ENCODE data around the gene XKR7.

Gene XKR7

GRCh38 chr20:31977080-31977479 is 9.1 kb downstream of the XKR7 start:
- no peak for DNase-seq (ENCODE audit: low read depth in 3 of 3)

- no peak for DNase-seq (ENCODE audit: low read depth in 3 of 3)
These were observed 11.9 kb downstream of the XKR7 start for GRCh38 chr20:31979713-31980426.

GRCh38 chr20:31981784-31982183 is 13.8 kb downstream of the XKR7 start:
- no peak for DNase-seq (ENCODE audit: low read depth in 3 of 3)

GRCh38 chr20:31984981-31985471 is 17.1 kb downstream of the XKR7 start:
- DNase-seq (ENCODE audit: low read depth in 3 of 3), result no peak

GRCh38 chr20:31987744-31988143 is 19.8 kb downstream of the XKR7 start:
- no peak for DNase-seq (ENCODE audit: low read depth in 3 of 3)

- no peak for DNase-seq (ENCODE audit: low read depth in 3 of 3)
These were observed 20.6 kb downstream of the XKR7 start for GRCh38 chr20:31988430-31989015.

- DNase-seq (ENCODE audit: low read depth in 3 of 3), result no peak
These were observed 21.2 kb downstream of the XKR7 start for GRCh38 chr20:31989030-31989645.

- no peak for DNase-seq (ENCODE audit: low read depth in 3 of 3)
These were observed 22.8 kb downstream of the XKR7 start for GRCh38 chr20:31990641-31991338.

- DNase-seq (ENCODE audit: low read depth in 3 of 3), result no peak
These were observed 23.4 kb downstream of the XKR7 start for GRCh38 chr20:31991339-31991705.

GRCh38 chr20:31992086-31992485 is 24.1 kb downstream of the XKR7 start:
- DNase-seq (ENCODE audit: low read depth in 3 of 3), result no peak

- no peak for DNase-seq (ENCODE audit: low read depth in 3 of 3)
These were observed 29.0 kb downstream of the XKR7 start for GRCh38 chr20:31996996-31997395.

- DNase-seq (ENCODE audit: low read depth in 3 of 3), result no peak
These were observed 30.3 kb downstream of the XKR7 start for GRCh38 chr20:31998246-31998645.

- DNase-seq (ENCODE audit: low read depth in 3 of 3), result no peak
These were observed 35.4 kb downstream of the XKR7 start for GRCh38 chr20:32003325-32003724.

- no peak for DNase-seq (ENCODE audit: low read depth in 3 of 3)
These were observed 37.0 kb downstream of the XKR7 start for GRCh38 chr20:32004963-32005362.

- DNase-seq (ENCODE audit: low read depth in 3 of 3), result no peak
These were observed 38.1 kb downstream of the XKR7 start for GRCh38 chr20:32006053-32006452.

GRCh38 chr20:32006841-32007786 is 39.2 kb downstream of the XKR7 start:
- no peak for DNase-seq (ENCODE audit: low read depth in 3 of 3)

GRCh38 chr20:32007787-32008616 is 40.1 kb downstream of the XKR7 start:
- no peak for DNase-seq (ENCODE audit: low read depth in 3 of 3)

GRCh38 chr20:32009564-32009963 is 41.6 kb downstream of the XKR7 start:
- DNase-seq (ENCODE audit: low read depth in 3 of 3), result no peak

GRCh38 chr20:32010101-32010500 is 42.1 kb downstream of the XKR7 start, which contains the start of gene CCM2L:
TSS of gene CCM2L (plus strand) at chr20:32010438. CDS start at chr20:32010455, 17 bp downstream.
- DNase-seq (ENCODE audit: low read depth in 3 of 3), result no peak

- no peak for DNase-seq (ENCODE audit: low read depth in 3 of 3)
These were observed 42.7 kb downstream of the XKR7 start for GRCh38 chr20:32010666-32011065.

Measured in stimulated activated CD4-positive, alpha-beta T cell treated with anti-CD3 and anti-CD28 coated beads, TNF-alpha, amount 100 ng/mL, for 4 hours (primary cell).